ENCODE results near the gene RGS6.

- TF ChIP-seq, protein P1, sequence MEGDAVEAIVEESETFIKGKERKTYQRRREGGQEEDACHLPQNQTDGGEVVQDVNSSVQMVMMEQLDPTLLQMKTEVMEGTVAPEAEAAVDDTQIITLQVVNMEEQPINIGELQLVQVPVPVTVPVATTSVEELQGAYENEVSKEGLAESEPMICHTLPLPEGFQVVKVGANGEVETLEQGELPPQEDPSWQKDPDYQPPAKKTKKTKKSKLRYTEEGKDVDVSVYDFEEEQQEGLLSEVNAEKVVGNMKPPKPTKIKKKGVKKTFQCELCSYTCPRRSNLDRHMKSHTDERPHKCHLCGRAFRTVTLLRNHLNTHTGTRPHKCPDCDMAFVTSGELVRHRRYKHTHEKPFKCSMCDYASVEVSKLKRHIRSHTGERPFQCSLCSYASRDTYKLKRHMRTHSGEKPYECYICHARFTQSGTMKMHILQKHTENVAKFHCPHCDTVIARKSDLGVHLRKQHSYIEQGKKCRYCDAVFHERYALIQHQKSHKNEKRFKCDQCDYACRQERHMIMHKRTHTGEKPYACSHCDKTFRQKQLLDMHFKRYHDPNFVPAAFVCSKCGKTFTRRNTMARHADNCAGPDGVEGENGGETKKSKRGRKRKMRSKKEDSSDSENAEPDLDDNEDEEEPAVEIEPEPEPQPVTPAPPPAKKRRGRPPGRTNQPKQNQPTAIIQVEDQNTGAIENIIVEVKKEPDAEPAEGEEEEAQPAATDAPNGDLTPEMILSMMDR (IDR thresholded peaks at IDR 0.05; ENCODE audit: low read depth, low read length, missing input control) = no peak
- TF ChIP-seq MAX (IDR thresholded peaks at IDR 0.05) (no peak), SP1 (IDR thresholded peaks at IDR 0.05) (no peak), ZBTB33 (IDR thresholded peaks at IDR 0.05) (no peak)
Measured at GRCh38 chr14:71942904-71943694, 10.9 kb downstream of the RGS6 start.
